Measurements from ENCODE around the gene AANAT.

The AANAT gene

GRCh38 chr17:76469076-76469990, 1.9 kb downstream of the AANAT start:
- no peak for DNase-seq

GRCh38 chr17:76469991-76470739, 2.8 kb downstream of the AANAT start:
- no peak for DNase-seq

- DNase-seq: no peak
These were observed 4.3 kb downstream of the AANAT start for GRCh38 chr17:76471498-76472257.

- DNase-seq: no peak
These were observed 4.8 kb downstream of the AANAT start for GRCh38 chr17:76472258-76472645.

GRCh38 chr17:76472726-76473125, 5.3 kb downstream of the AANAT start:
- DNase-seq: no peak

- no peak for DNase-seq
These were observed 6.2 kb downstream of the AANAT start for GRCh38 chr17:76473541-76473985.

GRCh38 chr17:76474238-76474637, 6.8 kb downstream of the AANAT start:
- no peak for DNase-seq

- DNase-seq: no peak
These were observed 7.5 kb downstream of the AANAT start for GRCh38 chr17:76474894-76475293.

GRCh38 chr17:76475302-76475701, 7.9 kb downstream of the AANAT start:
- DNase-seq: no peak

- DNase-seq: no peak
These were observed 9.3 kb downstream of the AANAT start for GRCh38 chr17:76476736-76477135.

- DNase-seq: no peak
These were observed 10.2 kb downstream of the AANAT start for GRCh38 chr17:76477576-76477975.

- DNase-seq: no peak
These were observed 10.7 kb downstream of the AANAT start for GRCh38 chr17:76478097-76478496.

GRCh38 chr17:76478730-76479514, 11.5 kb downstream of the AANAT start:
- DNase-seq: no peak

GRCh38 chr17:76479515-76480060, 12.2 kb downstream of the AANAT start:
- DNase-seq: no peak

GRCh38 chr17:76480632-76481031, 13.2 kb downstream of the AANAT start:
- no peak for DNase-seq

- no peak for DNase-seq
These were observed 13.8 kb downstream of the AANAT start for GRCh38 chr17:76481071-76481655.

- no peak for DNase-seq
These were observed 16.9 kb downstream of the AANAT start for GRCh38 chr17:76484228-76484725.

- no peak for DNase-seq
These were observed 18.2 kb downstream of the AANAT start for GRCh38 chr17:76485569-76485968.

GRCh38 chr17:76487451-76488192, 20.2 kb downstream of the AANAT start:
- DNase-seq: no peak

- DNase-seq: no peak
These were observed 22.8 kb downstream of the AANAT start for GRCh38 chr17:76490112-76490710.
